Kidney (tissue), 14 donors: ENCODE data around the gene DYNC1H1. TPM values are rescaled to one million over a fixed set of nuclear protein-coding genes. Genes with fewer than 3 reads are reported as not detected.
A peak's percentile ranks its signal among the peaks of the same experiment; 100 is the strongest.

Experiments used
- DNase-seq, 5 donors: peaks; one replicate each; pipeline ENCODE4 v3.0.0-alpha.2; 2013 to 2020
- FAIRE-seq: peaks from 2 replicates; lab custom pipeline; 2012; peaks lifted over from hg19 to GRCh38; lab: Jason Lieb, UNC
- H3K27ac ChIP-seq, 2 donors: one replicate each; pipeline ENCODE4 v1.7.0; 2013; ENCODE audit warnings: low read depth in 2 of 2, low read length in 2 of 2, inconsistent platforms in 1 of 2
- H3K27me3 ChIP-seq: one replicate; pipeline ENCODE4 v1.7.1; 2013; ENCODE audit warnings: low read length, inconsistent platforms; ENCODE audit not compliant: control insufficient read depth, insufficient read depth
- H3K36me3 ChIP-seq, 3 donors: one replicate each; pipeline versions ENCODE4 v1.7.0 to v1.7.1; 2013; ENCODE audit warnings: low read length in 3 of 3, control low read depth in 1 of 3, inconsistent platforms in 1 of 3; ENCODE audit not compliant: insufficient read depth in 3 of 3, control insufficient read depth in 2 of 3
- H3K4me1 ChIP-seq, 3 donors: one replicate each; pipeline versions ENCODE4 v1.7.0 to v1.7.1; 2013; ENCODE audit warnings: low read length in 3 of 3, inconsistent platforms in 1 of 3, low read depth in 1 of 3; ENCODE audit not compliant: control insufficient read depth in 2 of 3, insufficient read depth in 2 of 3
- H3K4me3 ChIP-seq, 3 donors: one replicate each; pipeline versions ENCODE4 v1.7.0 to v1.8.1; 2013; ENCODE audit warnings: low read length in 3 of 3, control low read depth in 1 of 3, inconsistent platforms in 1 of 3
- H3K9ac ChIP-seq, 3 donors: one replicate each; pipeline versions ENCODE4 v1.7.0 to v1.7.1; 2013; ENCODE audit warnings: low read length in 3 of 3, control low read depth in 1 of 3, inconsistent platforms in 1 of 3
- H3K9me3 ChIP-seq, 3 donors: one replicate each; pipeline versions ENCODE4 v1.7.0 to v1.7.1; 2013; ENCODE audit warnings: low read length in 3 of 3, control low read depth in 1 of 3, inconsistent platforms in 1 of 3; ENCODE audit not compliant: control insufficient read depth in 2 of 3, insufficient read depth in 1 of 3
- intact Hi-C: fragments of 100-400 bp; cut with DNase I; formaldehyde crosslinking; loops from one replicate; pipeline ENCODE4 v1.11.1; 2022
- polyA plus RNA-seq: library from polyadenylated mRNA; stranded (reverse); fragments of 350-450 nt; fragmentation: Illumina TruSeq; extraction: RNeasy Lipid Tissue Mini Kit (QIAGEN cat#74804); gene quantifications from one replicate; pipeline ENCODE4 v1.2.3, GENCODE V29; 2014; ENCODE audit warnings: low read depth, low replicate concordance; ENCODE audit not compliant: insufficient read depth
- total RNA-seq: library from RNA; stranded (reverse); fragmentation: NEBNext Ultra II Directional; extraction: Animal tissue kit (Norgen Biotek cat#: 25700); gene quantifications from one replicate; pipeline ENCODE4 v1.2.1, GENCODE V29; 2021
- TF ChIP-seq, protein P1 (sequence below): IDR thresholded peaks from 3 replicates; pipeline ENCODE4 v1.5.1; 2012; ENCODE audit warnings: mild to moderate bottlenecking, moderate library complexity, borderline replicate concordance; ENCODE audit not compliant: insufficient read depth; ENCODE audit errors: extremely low read depth
- donor health status: control.
- donor health status: control.
- donor health status: control.
- donor health status: control.
- donor health status: control.
- donor health status: DM: yes; HTN: yes; CAD: no.
- donor health status: Normal renal cell carcinoma (clear cell type).

DYNC1H1 gene
- total and polyA plus RNA-seq, 2 donors from 2014 or later, result 132 to 390 TPM

DNA sequence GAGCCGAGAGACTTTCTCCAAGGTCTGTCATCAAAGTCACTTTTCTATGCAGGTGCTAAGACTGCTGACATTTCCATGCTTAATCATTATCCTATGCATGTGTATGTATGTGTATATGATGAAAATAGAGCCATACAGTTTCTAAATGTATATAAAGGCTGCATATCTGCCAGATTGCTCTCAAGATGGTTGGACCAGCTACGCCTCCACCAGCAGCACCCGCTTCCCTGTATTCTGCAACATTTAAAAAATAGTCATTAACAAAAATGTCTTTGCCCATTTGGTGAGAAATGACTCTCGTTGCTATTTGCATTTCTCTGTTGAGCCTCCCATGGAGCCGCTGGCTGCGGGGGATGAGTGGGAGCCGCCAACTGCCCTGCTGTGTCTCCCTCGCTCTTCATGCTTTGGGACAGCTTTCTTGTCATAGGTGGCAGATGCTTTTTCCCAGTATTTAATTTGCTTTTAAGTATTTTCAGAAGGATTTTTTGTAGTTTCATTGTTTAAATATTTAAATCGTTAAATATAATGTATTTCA, 54.7 kb downstream of the DYNC1H1 start:
- FAIRE-seq (no peak), DNase-seq (peak in 1 of 5 donors; percentile 10)
- no peaks in the 10 kb centered on the region for H3K27me3 ChIP-seq
- no peak overlapping the region for H3K9ac ChIP-seq
- no peak overlapping the region for H3K4me3 ChIP-seq
- TF ChIP-seq, protein P1, sequence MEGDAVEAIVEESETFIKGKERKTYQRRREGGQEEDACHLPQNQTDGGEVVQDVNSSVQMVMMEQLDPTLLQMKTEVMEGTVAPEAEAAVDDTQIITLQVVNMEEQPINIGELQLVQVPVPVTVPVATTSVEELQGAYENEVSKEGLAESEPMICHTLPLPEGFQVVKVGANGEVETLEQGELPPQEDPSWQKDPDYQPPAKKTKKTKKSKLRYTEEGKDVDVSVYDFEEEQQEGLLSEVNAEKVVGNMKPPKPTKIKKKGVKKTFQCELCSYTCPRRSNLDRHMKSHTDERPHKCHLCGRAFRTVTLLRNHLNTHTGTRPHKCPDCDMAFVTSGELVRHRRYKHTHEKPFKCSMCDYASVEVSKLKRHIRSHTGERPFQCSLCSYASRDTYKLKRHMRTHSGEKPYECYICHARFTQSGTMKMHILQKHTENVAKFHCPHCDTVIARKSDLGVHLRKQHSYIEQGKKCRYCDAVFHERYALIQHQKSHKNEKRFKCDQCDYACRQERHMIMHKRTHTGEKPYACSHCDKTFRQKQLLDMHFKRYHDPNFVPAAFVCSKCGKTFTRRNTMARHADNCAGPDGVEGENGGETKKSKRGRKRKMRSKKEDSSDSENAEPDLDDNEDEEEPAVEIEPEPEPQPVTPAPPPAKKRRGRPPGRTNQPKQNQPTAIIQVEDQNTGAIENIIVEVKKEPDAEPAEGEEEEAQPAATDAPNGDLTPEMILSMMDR, result no peak
- intact Hi-C loops, result no loop called here
- H3K9me3 ChIP-seq, result no peaks in the 10 kb centered on the region
- no peaks in the 10 kb centered on the region for H3K4me1 ChIP-seq
- H3K27ac ChIP-seq, result no peak overlapping the region
- H3K36me3 ChIP-seq, result peaks cover 18 to 81% (median 62%) of the 10 kb centered on the region in 3 donors

DNA sequence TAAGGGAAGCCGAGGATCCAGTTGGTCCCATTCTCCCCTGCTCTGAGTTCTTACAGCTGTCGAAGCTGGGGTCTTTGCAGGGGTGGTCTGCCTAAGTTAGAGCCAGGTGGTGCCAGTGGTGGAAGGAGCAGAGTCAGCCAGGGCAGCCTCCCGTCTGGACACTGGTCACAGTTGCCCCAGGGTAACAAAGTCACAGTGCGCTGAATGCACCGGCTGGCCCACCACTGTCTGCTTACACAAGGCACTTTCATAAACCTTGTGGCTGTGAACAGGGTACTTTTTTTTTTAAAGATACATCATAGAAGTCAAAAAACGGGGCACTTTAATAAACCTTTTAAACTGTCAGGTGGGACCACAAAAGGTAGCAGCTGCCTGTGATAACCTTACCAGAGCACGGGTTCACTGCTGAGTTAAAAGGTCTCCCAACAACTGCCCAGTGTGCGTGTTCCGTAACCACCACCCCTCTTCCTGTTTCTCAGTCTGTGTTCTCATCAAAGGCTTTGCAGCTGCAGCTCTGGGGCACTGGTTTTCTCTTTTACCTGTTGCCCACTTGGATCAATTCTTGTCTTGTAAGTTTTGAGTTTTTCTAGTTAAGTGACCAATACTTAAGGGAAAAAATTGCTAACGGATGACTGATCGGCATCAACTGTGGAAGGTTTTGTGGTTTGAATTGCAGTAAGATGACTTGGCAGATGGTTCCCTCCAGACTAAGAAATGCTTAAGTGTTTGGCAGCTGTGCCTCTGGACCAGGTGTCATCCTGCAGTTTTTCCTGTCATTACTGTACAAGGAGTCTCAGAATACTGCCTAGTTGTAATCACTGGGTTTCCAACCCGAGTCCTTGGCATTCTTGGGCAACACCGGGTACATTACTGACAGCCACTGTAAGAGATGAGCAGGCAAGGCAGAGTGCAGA, 55.9 kb downstream of the DYNC1H1 start:
- intact Hi-C loops, result no loop called here
- no peaks in the 10 kb centered on the region for H3K27me3 ChIP-seq
- DNase-seq, result peak in 1 of 5 donors; percentile 30
- peaks cover 17 to 74% (median 55%) of the 10 kb centered on the region in 3 donors for H3K36me3 ChIP-seq
- no peaks in the 10 kb centered on the region for H3K9me3 ChIP-seq
- H3K4me1 ChIP-seq, result no peaks in the 10 kb centered on the region
- TF ChIP-seq, protein P1, result no peak
- H3K9ac ChIP-seq, result no peak overlapping the region
- no peak overlapping the region for H3K4me3 ChIP-seq
- no peak overlapping the region for H3K27ac ChIP-seq
- FAIRE-seq, result no peak

DNA sequence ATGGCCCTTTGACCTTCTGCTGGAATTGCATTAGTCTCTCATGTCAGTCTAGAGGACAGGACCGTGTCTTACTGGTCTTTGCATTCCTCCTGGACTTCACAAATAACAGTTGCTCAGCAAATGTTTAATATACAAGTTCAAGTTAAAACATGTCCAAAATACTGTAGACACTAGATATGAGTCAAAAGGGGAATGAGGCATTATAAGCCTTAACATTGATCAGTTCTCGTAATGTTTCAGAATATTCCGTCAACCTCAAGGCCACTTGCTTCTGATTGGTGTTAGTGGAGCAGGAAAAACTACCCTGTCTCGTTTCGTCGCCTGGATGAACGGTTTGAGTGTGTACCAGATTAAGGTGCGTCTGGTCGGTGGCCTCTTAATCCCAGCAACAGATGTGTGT, 62.6 kb downstream of the DYNC1H1 start:
- intact Hi-C loops, result no loop called here
- Histone ChIP-seq H3K9me3 (no peaks in the 10 kb centered on the region), H3K27ac (no peak overlapping the region), H3K27me3 (no peaks in the 10 kb centered on the region), H3K4me3 (no peak overlapping the region), H3K9ac (no peak overlapping the region), H3K4me1 (no peaks in the 10 kb centered on the region), H3K36me3 (peaks cover 32 to 69% (median 61%) of the 10 kb centered on the region in 3 donors)
- DNase-seq, result no peak
- FAIRE-seq, result no peak
- TF ChIP-seq, protein P1, result no peak
